NCI-H82 (cell line): ENCODE measurements around the gene PADI1.

Experiments
- DNase-seq: peaks from one replicate; lab custom pipeline; 2025; lab: John Stamatoyannopoulos, UW

The PADI1 gene

DNA sequence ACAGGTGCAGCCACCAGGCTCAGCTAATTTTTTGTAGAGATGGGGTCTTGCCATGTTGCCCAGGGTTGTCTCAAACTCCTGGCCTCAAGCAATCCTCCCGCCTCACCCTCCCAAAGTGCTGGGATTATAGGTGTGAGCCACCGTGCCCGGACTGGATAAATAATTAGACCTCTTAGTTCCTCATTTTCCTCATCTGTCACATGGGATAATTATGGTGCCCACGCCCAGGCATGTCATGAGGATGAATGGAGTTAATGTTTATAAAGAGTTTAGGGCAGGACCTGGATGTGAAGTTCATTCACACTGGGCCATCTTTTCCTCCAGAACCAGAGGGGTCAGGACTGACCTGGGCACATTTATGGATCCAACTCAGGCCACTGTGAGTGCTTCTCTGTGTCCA is 67.7 kb downstream of the PADI1 start:
- no peak for DNase-seq

DNA sequence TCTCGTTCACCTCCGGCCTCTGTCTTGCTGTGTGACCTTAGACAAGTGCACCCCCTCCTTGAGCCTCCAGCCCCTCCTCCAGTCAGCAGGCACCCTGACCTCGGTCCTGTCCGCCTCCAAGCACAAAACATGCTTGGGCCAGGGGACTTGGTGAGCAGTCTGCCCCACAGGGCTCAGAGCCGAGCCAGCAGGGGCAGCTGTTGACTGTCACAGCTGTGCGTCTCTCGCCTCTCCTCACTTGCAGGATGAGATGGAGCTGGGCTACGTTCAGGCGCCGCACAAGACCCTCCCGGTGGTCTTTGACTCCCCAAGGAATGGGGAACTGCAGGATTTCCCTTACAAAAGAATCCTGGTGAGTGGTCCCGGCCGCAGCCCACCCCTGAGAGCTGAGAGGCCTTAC is 68.2 kb downstream of the PADI1 start:
- DNase-seq, result no peak

DNA sequence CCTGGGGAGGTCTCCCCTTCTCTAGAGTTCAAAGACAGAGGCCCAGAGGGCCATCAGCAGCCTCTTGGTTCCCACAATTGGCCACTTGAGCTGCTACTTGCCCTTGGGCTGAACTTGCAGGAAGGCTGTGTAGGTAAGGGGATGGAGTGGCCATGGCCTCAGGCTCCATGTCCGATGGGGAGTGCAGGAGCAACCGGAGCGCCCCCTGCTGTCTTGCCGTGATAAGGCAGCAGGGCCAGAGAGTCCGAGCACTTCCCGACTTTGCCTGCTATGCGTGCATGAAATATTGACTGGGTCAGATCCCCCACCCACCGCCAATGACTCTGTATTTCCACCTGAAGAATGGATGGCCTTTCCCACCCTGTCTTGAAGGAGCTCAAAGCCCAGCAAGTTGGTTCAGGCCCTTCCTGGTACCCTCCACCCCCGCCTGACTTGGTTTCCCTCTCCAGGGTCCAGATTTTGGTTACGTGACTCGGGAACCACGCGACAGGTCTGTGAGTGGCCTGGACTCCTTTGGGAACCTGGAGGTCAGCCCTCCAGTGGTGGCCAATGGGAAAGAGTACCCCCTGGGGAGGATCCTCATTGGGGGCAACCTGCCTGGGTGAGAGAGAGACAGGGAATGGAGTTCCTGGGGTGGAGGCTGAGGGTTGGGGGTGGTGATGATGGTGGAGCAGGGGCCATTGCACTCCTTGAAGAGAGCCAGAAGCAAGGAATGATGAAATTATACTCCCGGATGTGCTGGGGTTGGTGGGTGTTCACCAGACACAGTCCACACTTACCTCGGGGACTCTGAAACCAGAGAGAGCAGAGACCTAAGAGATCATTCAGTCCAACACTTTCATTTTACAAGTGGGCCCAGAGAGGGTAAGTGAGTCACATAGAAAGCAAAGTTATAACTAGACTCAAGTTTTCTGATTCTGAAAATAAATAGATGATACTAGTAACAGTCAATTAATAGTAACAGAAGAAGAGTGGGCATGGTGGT is 69.5 kb downstream of the PADI1 start:
- peak; percentile 66 for DNase-seq

DNA sequence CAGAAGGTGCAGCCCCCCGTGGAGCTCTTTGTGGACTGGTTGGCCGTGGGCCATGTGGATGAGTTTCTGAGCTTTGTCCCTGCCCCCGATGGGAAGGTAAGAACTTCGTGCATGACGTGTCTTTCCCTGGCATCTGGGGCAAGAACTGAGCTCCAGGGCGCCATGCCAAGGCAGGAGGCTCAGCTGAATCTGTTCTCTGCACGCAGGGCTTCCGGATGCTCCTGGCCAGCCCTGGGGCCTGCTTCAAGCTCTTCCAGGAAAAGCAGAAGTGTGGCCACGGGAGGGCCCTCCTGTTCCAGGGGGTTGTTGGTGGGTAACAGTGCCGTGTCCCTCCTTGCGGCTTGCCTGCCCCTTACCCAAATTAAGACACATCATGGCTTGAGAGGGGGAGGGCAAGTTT is 71.6 kb downstream of the PADI1 start:
- no peak for DNase-seq

DNA sequence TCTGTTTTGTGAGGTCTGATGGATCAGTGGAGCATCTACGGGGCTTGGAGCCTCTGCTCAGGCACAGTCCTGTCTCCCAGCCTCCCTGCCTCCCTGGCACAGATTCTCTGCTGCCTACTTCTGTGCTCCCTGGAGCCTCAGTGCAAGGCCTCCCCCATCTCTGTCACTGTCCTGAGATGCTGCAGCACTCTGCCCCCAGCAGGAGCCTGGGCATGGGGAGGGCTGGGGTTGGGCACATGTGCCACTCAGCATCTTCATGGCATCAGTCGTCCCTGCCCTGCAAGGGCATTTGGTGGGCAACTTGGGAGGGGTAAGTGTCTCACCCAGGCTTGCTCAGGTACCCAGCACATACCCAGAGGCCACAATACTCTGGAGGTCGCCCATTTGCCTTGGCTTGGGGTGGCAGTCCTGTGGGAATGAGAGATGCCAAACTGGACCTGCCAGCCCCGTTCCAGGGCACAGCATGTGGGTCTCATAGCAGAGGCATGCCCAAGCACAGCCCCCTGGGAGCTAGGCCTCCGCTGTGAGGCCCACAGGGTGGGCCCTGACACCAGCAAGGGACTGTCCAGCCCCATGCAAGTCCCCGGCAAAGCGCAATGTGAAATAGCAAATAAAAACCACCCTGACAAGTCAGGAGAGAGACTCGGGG is 72.7 kb downstream of the PADI1 start:
- no peak for DNase-seq

DNA sequence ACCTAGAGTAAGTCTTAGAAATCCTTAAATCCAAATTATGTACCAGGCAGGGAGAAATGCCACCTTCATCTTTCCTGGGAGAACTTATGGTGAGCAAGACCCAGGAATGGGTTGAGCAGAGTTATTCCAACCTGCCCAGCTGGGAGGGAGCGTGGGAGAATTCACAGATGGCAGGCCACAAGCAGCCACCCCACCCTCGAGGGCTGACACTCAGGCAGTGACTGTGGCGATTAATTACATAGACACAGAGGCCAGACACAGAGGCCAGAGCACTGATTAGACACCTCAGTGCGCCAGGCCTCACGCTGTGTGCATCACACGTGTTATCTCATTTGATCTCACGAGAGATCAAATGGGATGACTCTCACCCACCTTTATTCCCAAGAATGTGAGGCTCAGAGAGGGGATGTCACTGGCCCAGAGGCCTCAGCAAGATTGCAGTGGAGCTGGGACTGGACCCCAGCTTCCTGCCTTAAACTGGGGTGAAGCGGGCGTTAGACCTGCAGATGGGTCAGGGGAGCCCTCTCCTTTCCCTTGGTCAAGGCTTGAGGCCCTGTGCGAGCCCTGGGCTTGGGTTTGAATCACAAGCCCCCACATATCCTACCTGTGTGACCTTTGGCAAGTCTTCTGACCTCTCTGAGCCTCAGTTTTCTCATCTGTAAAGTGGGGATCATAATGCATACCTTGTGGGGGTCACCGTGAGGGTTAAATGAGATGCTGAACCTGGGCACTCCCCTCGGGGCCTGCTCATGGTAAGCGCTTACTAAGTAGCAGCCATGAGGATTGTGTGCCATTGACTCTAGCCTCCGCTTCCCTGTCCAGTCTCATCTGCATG is 74.3 kb downstream of the PADI1 start:
- no peak for DNase-seq

DNA sequence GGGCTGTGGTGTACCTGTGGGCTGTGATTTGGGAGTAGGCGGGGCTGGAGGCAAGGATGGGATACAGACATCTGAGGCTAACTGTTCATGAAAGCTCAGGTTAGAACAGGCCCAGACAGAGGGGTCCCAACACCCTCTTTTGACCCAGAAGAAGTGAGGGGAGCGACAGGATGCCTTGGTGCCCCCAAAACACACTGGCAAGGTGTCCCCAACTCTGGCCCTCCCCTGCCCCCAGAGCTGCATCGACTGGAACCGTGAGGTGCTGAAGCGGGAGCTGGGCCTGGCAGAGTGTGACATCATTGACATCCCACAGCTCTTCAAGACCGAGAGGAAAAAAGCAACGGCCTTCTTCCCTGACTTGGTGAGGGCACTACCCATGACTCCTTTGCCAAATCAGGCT is 75.5 kb downstream of the PADI1 start:
- no peak for DNase-seq

DNA sequence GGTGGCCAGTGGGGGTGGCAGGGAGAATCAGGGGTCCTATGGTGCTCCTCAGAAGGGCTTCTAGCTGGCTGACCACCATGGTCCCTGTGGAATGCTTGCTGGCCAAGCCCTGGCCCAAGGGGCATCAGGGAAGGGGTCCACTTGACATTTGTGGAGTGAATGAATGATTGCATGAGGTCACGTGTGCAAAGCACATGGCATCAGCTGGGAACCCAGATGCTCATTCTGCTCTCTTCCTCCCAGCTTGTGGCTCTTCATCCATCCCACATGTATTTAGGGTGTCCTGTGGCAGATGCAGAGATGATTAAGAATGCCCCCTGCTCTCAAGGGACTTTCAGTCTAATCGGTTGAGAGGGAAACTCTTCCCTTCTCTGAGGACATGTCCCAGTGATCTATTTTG is 76.0 kb downstream of the PADI1 start:
- DNase-seq, result no peak

DNA sequence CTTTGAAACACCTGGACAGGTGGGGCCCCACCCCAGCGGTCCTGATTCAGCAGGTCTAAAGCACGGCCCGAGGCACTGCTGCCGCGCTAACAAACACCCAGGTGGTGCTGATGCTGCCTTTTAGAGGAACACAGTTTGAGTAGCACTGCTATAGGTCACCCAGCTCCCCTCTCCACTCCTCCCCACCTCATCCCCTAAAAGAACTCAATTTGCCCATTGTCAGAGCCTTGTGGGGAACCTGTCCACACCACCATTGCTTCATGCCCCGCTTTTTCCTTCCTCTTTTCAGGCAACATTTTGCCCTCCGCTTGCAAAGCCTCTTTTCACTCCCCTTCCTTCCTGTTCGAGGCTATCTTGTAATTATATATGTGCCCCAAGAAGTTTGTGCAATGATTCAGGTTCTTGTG is 76.8 kb downstream of the PADI1 start:
- DNase-seq, result no peak

DNA sequence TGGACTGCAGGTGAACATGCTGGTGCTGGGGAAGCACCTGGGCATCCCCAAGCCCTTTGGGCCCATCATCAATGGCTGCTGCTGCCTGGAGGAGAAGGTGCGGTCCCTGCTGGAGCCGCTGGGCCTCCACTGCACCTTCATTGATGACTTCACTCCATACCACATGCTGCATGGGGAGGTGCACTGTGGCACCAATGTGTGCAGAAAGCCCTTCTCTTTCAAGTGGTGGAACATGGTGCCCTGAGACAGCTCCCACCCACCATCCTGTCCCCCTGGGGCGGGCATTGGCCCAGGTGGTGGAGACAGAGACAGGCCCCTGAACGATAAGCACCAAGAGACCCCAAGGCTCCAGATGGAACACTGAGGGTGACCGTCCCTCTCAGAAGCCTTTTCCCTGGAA is 77.9 kb downstream of the PADI1 start:
- no peak for DNase-seq

DNA sequence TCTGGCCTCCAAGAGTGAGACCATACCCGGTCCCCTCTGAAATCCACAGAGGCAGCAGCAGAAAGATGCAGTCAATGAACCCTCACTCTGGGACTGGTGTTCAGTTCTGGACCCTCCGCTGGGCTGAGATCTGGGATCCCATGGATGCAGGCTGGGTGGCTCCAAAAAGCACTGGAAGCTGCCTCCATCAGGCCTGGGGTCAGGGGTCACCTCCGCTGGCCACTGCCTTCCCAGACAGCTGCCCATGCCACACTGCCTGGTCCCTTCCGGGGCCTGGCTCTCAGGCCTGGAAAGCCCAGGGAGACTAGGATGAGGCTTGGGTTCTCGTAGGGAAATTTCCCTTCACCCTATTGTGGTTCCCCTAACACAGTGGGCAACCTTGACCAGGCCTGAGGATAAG is 81.7 kb downstream of the PADI1 start:
- no peak for DNase-seq

DNA sequence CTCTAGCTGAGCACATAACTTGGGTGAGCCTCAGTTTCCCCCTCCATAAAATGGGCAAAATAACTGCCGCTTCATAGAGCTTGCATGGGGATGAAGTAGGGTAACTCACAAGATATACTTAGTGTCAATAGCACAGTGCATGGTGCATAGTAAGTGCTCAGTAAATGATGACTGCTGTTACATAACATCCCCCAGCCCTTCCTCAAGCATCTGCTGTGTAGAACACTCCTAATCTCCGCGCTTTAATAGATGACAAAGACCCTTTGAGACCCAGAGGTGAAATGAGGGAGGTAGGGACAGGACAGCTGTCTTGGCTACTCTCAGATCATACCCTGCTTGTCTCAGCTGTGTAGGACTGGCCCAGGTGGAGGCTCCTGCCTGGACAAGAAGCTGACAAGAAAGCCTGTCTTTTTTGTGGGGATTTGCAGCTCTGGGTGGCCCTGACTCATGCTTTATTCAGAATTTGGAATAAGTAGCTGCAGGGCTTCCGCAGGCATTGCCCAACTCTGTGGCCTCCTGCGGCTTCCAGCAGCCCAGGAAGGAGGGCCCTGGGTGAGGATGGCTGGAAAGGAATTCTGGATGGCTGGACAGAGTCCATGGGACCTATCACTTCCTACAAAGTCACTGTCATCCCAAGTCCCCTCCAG is 82.3 kb downstream of the PADI1 start:
- no peak for DNase-seq

DNA sequence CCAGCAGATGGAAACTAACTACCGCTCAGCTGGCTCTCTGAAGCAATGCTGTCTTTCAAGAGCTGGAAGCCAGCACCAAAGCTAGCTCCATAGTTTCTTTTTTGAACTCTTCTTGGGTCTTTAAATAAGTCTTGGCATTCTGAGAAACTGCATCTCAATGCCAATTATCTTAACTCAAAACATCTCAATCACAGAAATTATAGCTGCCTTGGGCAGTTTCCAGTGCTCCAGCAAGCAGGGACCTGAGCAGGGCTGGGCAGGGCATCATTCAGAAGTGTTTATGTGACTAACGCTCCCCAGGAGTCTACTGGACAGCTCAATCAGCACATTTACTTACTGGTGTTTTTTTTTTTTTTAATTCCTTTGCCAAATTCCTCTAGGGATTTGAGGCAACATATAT is 84.8 kb downstream of the PADI1 start:
- no peak for DNase-seq

DNA sequence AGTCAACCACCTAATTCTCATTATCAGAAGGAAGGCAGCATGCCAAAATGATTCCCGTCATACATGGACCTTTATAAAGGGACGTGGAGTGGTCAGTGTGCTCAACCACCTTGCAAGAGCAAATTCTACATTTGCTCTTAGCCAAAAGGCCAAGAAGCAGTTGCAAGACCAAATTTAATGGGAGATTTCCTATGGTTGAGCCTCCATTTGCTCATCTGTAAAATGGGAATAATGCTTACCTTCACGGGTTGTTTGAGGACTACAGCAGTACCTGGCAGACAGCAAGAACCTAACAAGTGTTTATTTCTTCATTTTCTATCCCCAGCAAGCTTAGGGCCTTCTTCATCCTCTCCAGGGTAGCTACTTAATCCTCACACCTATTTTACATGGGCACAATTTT is 85.6 kb downstream of the PADI1 start:
- DNase-seq, result no peak

DNA sequence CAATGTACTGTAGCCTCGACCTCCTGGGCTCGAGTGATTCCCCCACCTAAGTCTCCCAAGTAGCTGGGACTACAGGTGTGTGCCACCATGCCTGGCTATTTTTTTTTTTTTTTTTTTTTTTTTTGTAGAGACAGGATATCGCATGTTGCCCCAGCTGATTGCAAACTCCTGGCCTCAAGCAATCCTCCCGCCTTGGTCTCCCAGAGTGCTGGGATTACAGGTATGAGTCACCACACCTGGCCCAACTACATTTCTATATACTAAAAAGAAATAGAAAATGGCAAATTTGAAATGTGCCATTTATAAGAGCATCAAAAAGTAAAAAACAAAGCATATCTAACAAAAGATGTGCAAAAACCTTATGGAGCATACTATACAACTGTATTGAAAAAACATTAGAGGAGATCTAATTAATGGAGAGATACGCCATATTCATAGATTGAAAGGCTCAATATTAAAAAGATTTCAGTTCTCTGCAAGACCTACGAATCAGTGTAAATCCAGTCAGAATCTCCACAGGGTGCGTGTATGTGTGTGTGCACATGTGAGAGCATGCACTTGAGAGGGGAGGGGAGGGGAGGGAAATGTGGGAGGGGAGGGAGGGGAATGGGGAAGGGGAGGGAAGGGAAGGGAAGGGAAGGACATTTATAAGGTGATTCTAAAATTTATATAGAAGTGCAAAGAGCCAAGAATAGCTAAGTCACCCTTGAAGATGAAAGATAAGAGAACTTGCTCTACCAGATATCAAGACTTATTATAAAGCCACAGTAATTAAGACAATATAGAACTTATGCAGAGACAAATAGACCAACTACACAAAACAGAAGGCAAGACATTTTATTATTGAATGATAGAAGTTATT is 87.6 kb downstream of the PADI1 start:
- no peak for DNase-seq

DNA sequence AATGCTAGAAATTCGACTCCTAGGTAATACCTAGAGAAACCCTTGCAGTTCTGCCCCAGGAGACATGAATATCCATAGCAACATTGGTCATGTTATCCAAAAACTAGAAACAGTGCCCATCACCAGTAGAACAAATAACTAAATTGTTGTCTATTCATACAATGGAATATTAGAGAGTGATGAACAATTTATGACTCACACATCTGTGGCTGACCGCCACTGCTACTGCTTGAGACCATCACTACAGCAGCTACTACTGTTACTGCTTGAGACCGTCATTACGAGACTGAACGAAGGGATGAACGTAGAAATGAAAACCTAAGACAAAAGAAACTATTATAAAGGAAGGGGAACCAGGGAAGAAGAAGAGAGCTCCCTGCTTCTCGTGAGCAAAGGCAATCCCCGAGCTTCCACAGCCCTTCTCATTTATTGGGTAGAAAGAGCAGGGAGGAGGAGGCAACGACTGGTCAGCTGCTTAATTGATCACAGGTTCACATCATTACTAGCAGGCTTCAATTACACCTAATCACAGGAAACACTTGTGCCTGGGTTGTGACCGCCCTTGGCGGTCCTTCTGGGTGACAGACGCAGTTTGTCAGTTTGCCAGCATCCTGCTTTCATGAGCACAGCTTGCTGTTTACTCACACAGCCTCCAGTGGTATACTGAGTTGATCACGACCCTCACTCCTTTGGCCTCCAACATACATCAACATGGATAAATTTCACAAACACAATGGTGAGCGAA is 88.9 kb downstream of the PADI1 start:
- no peak for DNase-seq

DNA sequence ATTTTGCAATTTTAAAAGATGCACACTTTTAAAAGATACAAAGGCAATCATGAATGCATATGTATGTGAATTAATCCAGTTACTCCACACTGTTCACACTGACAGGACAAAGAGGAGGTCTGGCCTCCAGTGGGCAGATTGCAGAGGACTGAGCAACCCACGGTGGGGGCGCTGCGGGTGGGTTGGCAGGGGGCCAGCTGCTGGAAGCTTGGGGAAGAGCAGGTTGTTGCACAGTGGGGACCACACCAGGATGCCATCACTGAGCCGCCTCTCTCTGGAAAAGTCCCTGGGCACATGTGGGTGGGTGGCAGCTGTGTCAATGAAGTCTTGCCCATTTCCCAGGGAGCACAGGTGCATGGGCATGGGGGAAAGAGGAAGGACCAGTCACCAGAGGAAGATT is 90.4 kb downstream of the PADI1 start:
- no peak for DNase-seq
